HTR-8/SVneo (cell line): ENCODE measurements around the gene SEC14L6.

Experiments
- DNase-seq: peaks from one replicate; pipeline ENCODE4 v3.0.0; 2011; ENCODE audit warnings: low spot score, mixed read lengths; ENCODE audit not compliant: insufficient read length
- FAIRE-seq: peaks from 2 replicates; lab custom pipeline; 2011; peaks lifted over from hg19 to GRCh38; lab: Jason Lieb, UNC

SEC14L6 gene

GRCh38 chr22:30503551-30503950 lies 43.0 kb downstream of the SEC14L6 start:
- FAIRE-seq (no peak), DNase-seq (no peak)

GRCh38 chr22:30502911-30503310 lies 43.6 kb downstream of the SEC14L6 start:
- no peak for DNase-seq
- FAIRE-seq, result no peak

DNA sequence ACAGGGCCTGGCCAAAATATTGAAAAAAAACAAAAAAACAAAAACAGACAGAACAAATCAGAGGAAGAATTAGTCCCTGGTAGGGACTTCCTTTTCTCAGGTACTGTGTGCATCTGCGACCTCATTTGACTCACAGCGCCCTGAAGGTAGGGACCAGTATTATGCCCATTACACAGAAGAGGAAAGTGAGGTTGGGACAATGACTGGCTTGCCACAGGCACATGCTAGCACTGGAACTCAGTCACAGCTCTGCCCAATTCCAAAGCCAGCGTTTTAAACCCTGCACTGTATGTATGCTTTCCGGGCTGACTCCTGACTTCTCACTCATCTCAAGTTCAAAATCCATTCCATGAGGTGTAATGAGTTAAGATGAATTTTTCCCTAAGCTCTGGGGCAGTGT lies 44.4 kb downstream of the SEC14L6 start:
- FAIRE-seq (no peak), DNase-seq (no peak)

DNA sequence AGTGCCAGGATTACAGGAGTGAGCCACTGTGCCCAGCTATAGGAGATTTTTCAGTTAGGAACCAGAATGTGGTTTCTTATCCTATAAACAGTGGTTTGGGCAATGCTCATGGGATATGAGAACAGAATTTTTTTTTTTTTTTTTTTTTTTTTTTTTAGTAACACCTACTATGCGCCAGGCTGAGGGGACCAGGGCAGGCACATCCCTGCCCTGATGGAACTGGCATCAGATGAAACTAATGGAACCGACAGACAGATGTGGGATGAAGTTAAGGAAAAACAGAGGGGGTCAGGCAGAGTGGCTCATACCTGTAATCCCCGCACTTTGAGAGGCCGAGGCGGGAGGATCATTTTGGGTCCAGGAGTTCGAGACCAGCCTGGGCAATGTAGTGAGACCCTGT lies 45.9 kb downstream of the SEC14L6 start:
- FAIRE-seq (no peak), DNase-seq (no peak)

- FAIRE-seq, result no peak
- DNase-seq, result no peak
Observed at GRCh38 chr22:30497466-30498150, 48.9 kb downstream of the SEC14L6 start.

DNA sequence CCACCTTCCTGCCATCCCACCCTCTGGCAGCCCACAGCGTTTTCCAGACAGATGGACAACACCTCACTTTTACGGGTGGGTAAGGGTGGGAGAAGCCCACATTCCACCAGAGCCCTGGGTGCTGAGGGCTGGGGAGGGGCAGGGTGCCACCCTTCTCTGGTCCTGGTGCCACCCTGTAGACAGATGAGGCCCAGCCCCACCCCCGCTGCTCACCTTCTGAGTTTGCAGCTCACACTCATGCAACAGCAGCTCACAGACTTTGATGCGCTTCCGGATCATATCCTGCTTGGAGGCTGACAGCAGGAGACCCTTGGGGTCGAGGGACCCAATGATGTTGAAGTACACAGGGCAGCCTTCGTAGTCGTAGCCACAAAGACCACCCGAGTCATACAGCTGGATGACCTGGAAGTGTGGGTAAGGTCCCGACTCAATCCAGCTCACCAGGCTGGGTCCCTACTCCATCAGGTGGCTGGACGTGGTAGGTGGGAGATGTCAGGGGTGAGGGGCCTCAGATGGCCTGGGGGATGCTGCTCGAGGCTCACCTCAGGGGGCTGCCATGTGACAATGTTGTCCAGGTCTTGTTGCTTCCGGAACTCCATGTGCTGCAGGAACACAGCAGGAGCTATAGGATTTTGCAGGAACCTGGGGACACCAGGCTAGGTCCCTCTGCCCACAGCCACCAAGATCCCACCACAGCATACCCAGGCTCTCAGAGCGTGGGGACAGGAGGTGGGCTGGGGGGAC lies 51.3 kb downstream of the SEC14L6 start:
- DNase-seq, result no peak
- FAIRE-seq, result no peak

GRCh38 chr22:30492144-30492543 lies 54.4 kb downstream of the SEC14L6 start:
- FAIRE-seq, result no peak
- DNase-seq, result no peak

- DNase-seq (no peak), FAIRE-seq (no peak)
Observed at GRCh38 chr22:30491381-30491780, 55.2 kb downstream of the SEC14L6 start.

DNA sequence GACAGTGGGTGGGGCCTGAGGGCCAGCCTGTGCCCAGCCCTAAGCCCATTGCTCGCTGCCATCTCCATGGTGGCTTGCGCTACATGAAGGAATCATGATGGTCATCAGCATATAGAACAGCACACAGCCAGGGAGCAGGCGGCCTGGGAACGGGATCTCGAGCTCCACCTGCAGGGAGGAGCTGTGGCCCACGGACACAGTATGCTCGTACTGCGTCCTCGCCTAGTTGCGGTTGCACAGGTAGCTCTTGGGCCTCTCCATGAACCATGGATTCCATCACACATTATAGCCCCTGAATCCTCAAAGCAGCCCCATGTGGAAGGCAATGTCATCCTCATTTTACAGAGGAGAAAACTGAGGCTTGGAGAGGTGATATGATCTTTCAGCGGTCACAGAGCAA lies 56.1 kb downstream of the SEC14L6 start:
- no peak for DNase-seq
- no peak for FAIRE-seq

DNA sequence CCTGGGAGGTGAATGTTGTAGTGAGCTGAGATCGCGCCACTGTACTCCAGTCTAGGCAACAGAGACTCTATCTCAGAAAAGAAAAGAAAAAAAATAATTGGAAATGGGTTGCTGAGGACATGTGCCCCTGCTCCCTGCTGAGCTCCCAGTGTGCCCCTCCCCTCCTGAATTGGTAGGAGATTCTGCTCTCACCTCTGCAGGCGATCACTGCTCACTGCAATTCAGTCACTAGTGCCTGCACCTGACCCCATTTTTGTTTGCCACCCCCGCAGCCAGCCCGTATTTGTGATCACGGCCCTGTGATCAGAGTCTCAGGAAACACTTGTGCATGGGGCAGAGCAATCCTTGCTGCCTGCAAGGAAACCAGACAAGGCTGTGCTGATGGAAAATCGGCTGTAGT lies 58.4 kb downstream of the SEC14L6 start:
- FAIRE-seq, result no peak

GRCh38 chr22:30486661-30487115 lies 59.9 kb downstream of the SEC14L6 start:
- DNase-seq (no peak), FAIRE-seq (no peak)

More for the DNA sequence above, 58.4 kb downstream of the SEC14L6 start:
- no peak for DNase-seq

DNA sequence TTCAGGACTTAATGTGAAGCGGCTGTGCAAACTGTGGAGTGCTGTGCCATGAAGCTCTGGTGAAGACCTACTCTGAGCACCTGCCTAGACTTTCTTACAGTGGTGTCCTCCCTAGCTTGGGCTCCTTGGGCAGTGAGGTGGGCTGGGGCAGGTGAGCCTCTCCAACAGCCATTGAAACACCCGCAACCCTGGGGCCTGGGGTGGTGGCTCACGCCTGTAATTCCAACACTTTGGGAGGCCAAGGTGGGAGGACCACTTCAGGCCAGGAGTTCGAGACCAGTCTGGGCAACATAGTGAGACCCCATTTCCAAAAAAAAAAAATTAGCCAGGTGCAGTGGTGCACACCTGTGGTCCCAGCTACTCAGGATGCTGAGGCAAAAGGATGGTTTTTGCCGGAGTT lies 60.4 kb downstream of the SEC14L6 start:
- no peak for FAIRE-seq
- no peak for DNase-seq

- DNase-seq (peak; percentile 80), FAIRE-seq (peak; percentile 40)
Observed at GRCh38 chr22:30485362-30485988, 61.1 kb downstream of the SEC14L6 start.

DNA sequence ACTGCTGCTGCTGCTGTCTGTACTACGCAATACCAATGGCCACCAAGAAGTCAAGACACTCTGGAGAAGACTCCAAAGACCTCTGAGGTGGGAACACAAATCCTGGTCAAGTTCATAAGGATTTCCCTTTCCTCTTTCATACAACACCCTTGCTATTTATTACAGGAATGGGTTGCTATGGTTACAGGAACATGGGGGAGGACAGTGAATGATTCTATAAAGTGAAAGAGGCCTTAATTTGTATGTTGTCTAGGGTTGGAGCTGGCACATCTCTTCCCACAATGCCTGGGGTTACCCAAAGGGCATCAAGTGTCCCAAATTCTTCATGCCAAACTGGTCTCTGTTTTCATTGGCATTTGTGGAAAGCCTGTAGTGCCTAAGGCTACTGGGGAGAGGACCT lies 63.4 kb downstream of the SEC14L6 start:
- no peak for DNase-seq
- FAIRE-seq, result no peak

DNA sequence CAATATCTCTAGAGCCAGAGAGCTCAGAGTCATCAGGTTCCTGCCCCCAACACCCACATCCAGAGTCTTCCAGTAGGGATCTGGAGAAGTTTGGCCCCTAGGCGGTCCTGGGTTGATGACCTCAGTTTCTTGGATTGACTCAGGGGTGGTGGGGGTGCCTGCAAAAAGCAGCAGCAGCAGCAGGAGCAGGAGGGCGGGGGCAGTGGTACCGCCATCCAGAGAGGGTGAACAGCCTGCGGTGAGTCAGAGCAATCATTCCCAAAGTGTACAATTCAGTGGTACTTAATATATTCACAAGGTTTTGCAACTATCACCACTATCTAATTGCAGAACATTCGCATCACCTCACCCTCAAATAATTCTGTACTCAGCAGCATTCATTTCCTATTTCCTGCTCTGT lies 64.8 kb downstream of the SEC14L6 start:
- DNase-seq, result peak; percentile 7
- no peak for FAIRE-seq

DNA sequence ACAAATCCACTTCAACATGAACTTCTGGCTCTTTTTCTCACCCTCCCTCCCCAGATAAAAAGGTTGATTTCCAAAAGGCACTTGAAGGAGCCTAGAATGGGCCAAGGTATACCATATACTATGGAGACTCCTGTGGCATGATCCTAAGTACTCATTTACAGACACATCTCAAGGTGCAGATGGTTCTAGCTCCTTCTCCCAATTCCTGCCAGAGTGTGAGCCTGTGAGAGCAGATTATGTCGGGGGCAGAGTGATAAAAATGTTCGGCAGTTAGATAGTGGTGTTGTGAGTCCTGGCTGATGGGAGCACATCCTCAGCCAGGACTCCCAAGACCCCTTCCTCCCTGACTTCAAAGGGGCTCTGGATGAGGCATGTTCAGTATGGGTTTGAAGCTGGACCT lies 66.6 kb downstream of the SEC14L6 start:
- DNase-seq (no peak), FAIRE-seq (no peak)

GRCh38 chr22:30474683-30475424 lies 71.7 kb downstream of the SEC14L6 start:
- no peak for DNase-seq
- no peak for FAIRE-seq

DNA sequence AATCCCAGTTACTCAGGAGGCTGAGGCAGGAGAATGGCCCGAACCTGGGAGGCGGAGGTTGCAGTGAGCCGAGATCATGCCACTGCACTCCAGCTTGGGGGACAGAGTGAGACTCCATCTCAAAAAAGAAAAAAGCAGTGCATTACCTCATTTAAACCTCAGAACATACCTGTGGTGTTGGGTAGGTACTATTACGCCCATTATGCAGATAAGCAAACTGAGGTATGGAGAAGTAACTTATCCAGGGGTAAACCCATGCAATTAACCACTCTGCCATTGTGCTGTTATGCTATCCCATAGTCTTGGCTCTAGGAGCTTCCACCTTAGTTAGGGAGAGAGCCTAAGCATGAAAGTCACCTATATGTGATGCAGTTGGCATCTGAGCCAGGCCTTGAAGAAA lies 72.4 kb downstream of the SEC14L6 start:
- no peak for FAIRE-seq

DNA sequence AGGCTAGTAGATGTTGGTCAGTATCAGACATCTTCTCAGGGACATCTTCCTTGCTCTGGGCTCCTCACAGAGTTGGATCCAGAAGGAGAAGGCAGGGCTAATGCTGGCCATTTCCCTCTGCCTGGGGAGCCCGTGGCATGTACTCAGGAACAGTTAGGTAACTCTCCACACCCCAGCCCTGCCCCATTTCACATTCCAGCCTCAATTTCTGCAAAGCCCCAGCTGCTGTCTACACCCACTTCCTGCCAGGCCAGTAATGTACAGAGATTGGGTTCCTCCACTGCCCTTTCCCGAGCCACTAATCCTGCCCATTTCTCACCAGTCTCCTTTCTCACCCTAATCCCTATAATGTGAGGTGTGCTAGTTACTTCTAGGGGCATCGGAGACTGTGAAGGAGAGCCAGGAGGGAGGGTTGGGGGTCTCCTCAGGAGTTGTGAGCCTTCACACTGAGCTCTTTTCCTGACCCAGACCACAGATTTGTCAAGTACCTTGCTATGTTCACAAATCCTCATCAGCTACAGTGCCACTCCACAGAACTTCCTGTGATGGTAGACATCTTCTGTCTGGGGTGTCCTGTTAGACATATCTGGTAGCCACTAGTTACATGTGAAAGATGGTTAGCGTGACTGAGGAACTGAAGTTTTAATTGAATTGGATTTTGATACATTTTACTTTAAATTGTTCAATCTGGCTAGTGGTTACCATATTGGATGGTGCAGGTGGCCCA lies 73.4 kb downstream of the SEC14L6 start:
- FAIRE-seq (no peak), DNase-seq (no peak)

More for the DNA sequence above, 72.4 kb downstream of the SEC14L6 start:
- DNase-seq, result no peak
